NCI-H1092 (cell line): ENCODE data around the gene TARP.
A peak's percentile ranks its signal among the peaks of the same experiment; 100 is the strongest.
"Not testable (repeated sequence)": the region's sequence is repeated elsewhere in the genome, so short reads cannot be mapped to it uniquely, and the experiment has no call there.

Source experiments
- DNase-seq: peaks from one replicate; lab custom pipeline; 2025; lab: John Stamatoyannopoulos, UW

TARP gene

GRCh38 chr7:38262026-38262425 is 11.4 kb downstream of the TARP start:
- DNase-seq: not testable (repeated sequence)

- DNase-seq: not testable (repeated sequence)
These were observed 11.8 kb downstream of the TARP start for GRCh38 chr7:38261601-38262000.

GRCh38 chr7:38259157-38259556 is 14.3 kb downstream of the TARP start:
- not testable (repeated sequence) for DNase-seq

GRCh38 chr7:38257350-38257677 is 16.1 kb downstream of the TARP start:
- no peak for DNase-seq

- DNase-seq: not testable (repeated sequence)
These were observed 23.6 kb downstream of the TARP start for GRCh38 chr7:38249849-38250248.

- no peak for DNase-seq
These were observed 25.3 kb downstream of the TARP start for GRCh38 chr7:38248069-38248567.

GRCh38 chr7:38245409-38245977 is 27.9 kb downstream of the TARP start:
- DNase-seq: no peak

- DNase-seq: no peak
These were observed 28.9 kb downstream of the TARP start for GRCh38 chr7:38244516-38244915.

- DNase-seq: not testable (repeated sequence)
These were observed 30.1 kb downstream of the TARP start for GRCh38 chr7:38243345-38243744.

GRCh38 chr7:38242814-38243213 is 30.6 kb downstream of the TARP start:
- DNase-seq: no peak

GRCh38 chr7:38241071-38241470 is 32.4 kb downstream of the TARP start:
- DNase-seq: no peak

GRCh38 chr7:38239129-38239528 is 34.3 kb downstream of the TARP start:
- not testable (repeated sequence) for DNase-seq

GRCh38 chr7:38235606-38236005 is 37.8 kb downstream of the TARP start:
- no peak for DNase-seq

- DNase-seq: not testable (repeated sequence)
These were observed 38.7 kb downstream of the TARP start for GRCh38 chr7:38234759-38235158.

GRCh38 chr7:38232502-38233366 is 40.7 kb downstream of the TARP start:
- DNase-seq: no peak

GRCh38 chr7:38229884-38230642 is 43.4 kb downstream of the TARP start:
- DNase-seq: no peak

GRCh38 chr7:38229386-38229785 is 44.0 kb downstream of the TARP start:
- no peak for DNase-seq

- DNase-seq: no peak
These were observed 49.0 kb downstream of the TARP start for GRCh38 chr7:38224392-38224791.

- DNase-seq: no peak
These were observed 50.1 kb downstream of the TARP start for GRCh38 chr7:38223306-38223705.

GRCh38 chr7:38222481-38223096 is 50.8 kb downstream of the TARP start:
- peak; percentile 21 for DNase-seq

GRCh38 chr7:38220452-38220851 is 53.0 kb downstream of the TARP start:
- no peak for DNase-seq

- DNase-seq: no peak
These were observed 55.8 kb downstream of the TARP start for GRCh38 chr7:38217672-38218071.
